Dendritic cell treated with granulocyte-macrophage colony-stimulating factor and Interleukin-4, amounts not matched to agents 40 ng/mL and 50 ng/mL, for 4 days (primary cell): ENCODE data around the gene HS3ST6.
"Not testable (repeated sequence)": the region's sequence is repeated elsewhere in the genome, so short reads cannot be mapped to it uniquely, and the experiment has no call there.

Experiments
- H3K27ac Mint-ChIP-seq: one replicate; pipeline ENCODE4 v1.8.0; 2022; ENCODE audit warnings: mild to moderate bottlenecking, mixed read lengths
- H3K27me3 Mint-ChIP-seq: one replicate; pipeline ENCODE4 v1.8.0; 2022; ENCODE audit warnings: mild to moderate bottlenecking, mixed read lengths
- H3K36me3 Mint-ChIP-seq: one replicate; pipeline ENCODE4 v1.8.0; 2022; ENCODE audit warnings: low read depth, mixed read lengths
- H3K4me1 Mint-ChIP-seq: one replicate; pipeline ENCODE4 v1.8.0; 2022; ENCODE audit warnings: low read depth, mixed read lengths
- H3K4me3 Mint-ChIP-seq: one replicate; pipeline ENCODE4 v1.8.0; 2022; ENCODE audit warnings: mild to moderate bottlenecking, moderate library complexity, mixed read lengths
- H3K9me3 Mint-ChIP-seq: one replicate; pipeline ENCODE4 v1.8.0; 2022; ENCODE audit warnings: mixed read lengths
- intact Hi-C: fragments of 100-400 bp; cut with micrococcal nuclease; formaldehyde crosslinking; loops from one replicate; pipeline ENCODE4 v1.15.0; 2022

HS3ST6 gene

DNA sequence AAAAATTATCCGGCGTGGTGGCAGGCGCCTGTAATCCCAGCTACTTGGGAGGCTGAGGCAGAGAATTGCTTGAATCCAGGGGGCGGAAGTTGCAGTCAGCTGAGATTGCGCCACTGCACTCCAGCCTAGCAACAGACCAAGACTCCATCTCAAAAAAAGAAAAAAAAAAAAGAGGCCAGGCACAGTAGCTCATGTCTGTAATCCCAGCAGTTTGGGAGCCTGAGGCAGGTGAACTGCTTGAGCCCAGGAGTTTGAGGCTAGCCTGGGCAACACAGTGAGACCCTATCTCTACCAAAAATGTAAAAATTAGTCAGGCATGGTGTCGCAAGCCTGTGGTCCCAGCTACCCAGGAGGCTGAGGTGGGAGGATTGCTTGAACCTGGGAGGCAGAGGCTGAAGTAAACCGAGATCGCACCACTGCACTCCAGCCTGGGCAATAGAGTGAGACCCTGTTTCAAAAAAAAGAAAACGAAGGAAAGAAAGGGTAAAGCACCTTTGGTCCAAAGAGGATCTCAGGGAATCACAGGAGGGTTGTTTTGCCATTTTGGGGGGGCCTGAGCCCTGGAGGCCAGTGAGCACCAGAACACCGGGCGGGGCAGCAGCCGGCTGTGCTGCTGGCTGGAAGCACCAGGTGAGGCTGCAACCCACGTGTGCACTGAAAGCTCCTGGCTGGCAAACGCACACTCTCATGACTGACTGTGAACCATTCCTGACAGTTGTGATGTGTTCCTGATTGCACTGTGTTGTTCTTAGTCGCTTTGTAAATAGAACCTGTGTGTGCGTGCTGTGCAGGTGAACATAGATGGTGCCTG is 18.4 kb downstream of the HS3ST6 start:
- H3K4me3 Mint-ChIP-seq, result no peak overlapping the region
- intact Hi-C loops, result no loop called here
- H3K9me3 Mint-ChIP-seq, result no peaks in the 10 kb centered on the region
- H3K4me1 Mint-ChIP-seq, result no peaks in the 10 kb centered on the region
- peaks cover 27% of the 10 kb centered on the region for H3K27me3 Mint-ChIP-seq
- no peaks in the 10 kb centered on the region for H3K36me3 Mint-ChIP-seq
- no peak overlapping the region for H3K27ac Mint-ChIP-seq

DNA sequence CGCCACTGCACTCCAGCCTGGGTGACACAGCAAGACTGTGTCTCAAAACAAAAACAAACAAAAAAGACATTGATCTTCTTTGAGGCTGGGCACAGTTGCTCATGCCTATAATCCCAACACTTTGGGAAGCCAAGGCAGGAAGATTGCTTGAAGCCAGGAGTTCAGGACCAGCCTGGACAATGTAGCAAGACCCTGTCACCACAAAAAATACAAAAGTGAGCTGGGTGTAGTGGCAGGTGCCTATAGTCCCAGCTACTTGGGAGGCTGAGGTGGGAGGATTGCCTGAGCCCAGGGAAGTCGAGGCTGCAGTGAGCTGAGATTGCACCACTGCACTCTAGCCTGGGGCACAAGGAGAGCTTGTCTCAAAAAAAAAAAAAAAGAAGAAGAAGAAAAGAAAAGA is 20.5 kb downstream of the HS3ST6 start:
- H3K4me1 Mint-ChIP-seq, H3K36me3 Mint-ChIP-seq, intact Hi-C loops, H3K4me3 Mint-ChIP-seq, H3K27ac Mint-ChIP-seq, H3K9me3 Mint-ChIP-seq: not testable (repeated sequence)
- H3K27me3 Mint-ChIP-seq, result peaks cover 23% of the 10 kb centered on the region

GRCh38 chr16:1895949-1896675 is 22.1 kb downstream of the HS3ST6 start:
- Mint-ChIP-seq H3K9me3 (no peaks in the 10 kb centered on the region), H3K4me1 (no peaks in the 10 kb centered on the region), H3K27me3 (peaks cover 31% of the 10 kb centered on the region), H3K27ac (no peak overlapping the region), H3K36me3 (no peaks in the 10 kb centered on the region), H3K4me3 (no peak overlapping the region)
- intact Hi-C loops, result no loop called here

GRCh38 chr16:1895068-1895467 is 23.1 kb downstream of the HS3ST6 start:
- Mint-ChIP-seq H3K27ac (no peak overlapping the region), H3K4me3 (no peak overlapping the region), H3K4me1 (no peaks in the 10 kb centered on the region), H3K36me3 (no peaks in the 10 kb centered on the region), H3K9me3 (no peaks in the 10 kb centered on the region), H3K27me3 (peaks cover 38% of the 10 kb centered on the region)
- intact Hi-C loops, result no loop called here

- Mint-ChIP-seq H3K27me3 (peaks cover 35% of the 10 kb centered on the region), H3K4me3 (no peak overlapping the region), H3K27ac (no peak overlapping the region), H3K4me1 (no peaks in the 10 kb centered on the region), H3K9me3 (no peaks in the 10 kb centered on the region), H3K36me3 (no peaks in the 10 kb centered on the region)
- intact Hi-C loops, result no loop called here
Observed at GRCh38 chr16:1890708-1891050, 27.5 kb downstream of the HS3ST6 start.

DNA sequence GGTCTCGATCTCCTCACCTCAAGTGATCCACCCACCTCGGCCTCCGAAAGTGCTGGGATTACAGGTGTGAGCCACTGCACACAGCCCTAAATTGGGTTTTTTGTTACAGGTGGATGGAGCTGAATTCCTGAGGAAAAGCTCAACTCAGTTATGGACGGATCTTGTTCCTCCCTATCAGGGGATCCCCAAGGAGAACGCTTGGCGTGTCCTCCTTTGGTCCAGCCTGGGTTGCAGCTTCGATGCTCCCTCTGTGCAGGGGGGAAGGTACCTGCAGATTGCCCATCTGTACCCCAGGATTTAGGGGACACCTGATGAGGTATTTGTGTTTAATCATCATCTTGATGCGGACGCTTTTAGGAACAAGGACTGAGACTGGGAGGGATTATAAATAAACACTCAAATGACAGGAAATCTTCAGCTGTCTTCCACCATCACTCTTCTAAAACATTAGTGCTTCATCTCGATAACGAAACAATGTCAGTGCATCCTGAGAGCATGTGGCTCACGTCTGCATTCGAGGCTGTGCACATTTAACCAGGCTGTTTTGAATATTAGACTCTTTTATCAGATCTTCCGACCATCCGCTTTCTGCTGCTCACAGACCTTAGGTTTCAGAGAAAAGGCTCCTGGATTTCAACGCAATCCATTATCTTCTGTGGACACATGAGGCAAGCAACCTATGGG is 28.0 kb downstream of the HS3ST6 start:
- intact Hi-C loops, result no loop called here
- no peaks in the 10 kb centered on the region for H3K4me1 Mint-ChIP-seq
- H3K27ac Mint-ChIP-seq, result no peak overlapping the region
- no peaks in the 10 kb centered on the region for H3K36me3 Mint-ChIP-seq
- no peaks in the 10 kb centered on the region for H3K9me3 Mint-ChIP-seq
- peaks cover 36% of the 10 kb centered on the region for H3K27me3 Mint-ChIP-seq
- no peak overlapping the region for H3K4me3 Mint-ChIP-seq

DNA sequence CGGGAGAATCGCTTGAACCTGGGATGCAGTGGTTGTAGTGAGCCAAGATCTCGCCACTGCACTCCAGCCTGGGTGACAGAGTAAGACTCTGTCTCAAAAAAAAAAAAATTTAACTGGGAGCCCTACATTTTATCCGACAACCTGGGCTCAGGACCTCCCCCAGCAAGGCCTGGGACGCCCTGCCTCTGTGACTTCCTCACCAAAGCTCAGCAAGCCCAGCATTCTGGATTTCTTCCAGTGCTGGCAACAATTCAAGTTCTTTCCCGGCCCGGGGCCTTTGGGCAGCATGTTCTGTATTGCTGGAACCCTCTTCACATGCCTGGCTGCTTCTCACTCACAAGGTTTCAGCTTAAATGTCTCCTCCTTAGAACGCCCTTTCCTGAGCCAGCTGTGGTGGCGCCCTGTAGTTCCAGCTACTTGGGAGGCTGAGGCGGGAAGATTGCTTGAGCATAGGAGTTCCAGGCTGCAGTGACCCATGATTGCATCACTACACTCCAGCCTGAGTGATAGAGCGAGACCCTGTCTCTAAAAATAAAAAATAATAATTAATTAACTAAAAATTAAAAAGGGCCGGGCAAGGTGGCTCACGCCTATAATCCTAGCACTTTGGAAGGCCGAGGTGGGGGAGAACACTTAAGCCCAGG is 30.4 kb downstream of the HS3ST6 start:
- H3K27me3 Mint-ChIP-seq, result peaks cover 39% of the 10 kb centered on the region
- H3K4me1 Mint-ChIP-seq, result no peaks in the 10 kb centered on the region
- no peaks in the 10 kb centered on the region for H3K9me3 Mint-ChIP-seq
- H3K4me3 Mint-ChIP-seq, result no peak overlapping the region
- no peaks in the 10 kb centered on the region for H3K36me3 Mint-ChIP-seq
- no peak overlapping the region for H3K27ac Mint-ChIP-seq
- intact Hi-C loops, result no loop called here

DNA sequence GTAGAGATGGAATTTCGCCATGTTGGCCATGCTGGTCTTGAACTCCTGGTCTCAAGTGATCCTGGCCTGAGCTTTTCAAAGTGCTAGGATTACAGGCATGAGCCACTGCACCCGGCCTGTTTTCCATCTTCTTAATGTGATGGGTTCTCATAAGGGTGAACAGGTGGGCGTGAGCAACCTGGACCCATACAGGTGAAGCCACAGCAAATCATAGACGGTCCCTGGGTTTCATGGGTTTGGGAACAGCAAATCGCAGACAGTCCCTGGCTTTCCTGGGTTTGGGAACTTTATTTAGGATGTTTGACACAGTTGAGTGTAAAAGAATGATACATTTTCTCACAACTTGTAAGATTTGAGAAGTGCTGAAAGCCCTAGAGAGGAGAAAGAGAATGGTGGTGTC is 33.3 kb downstream of the HS3ST6 start:
- no peaks in the 10 kb centered on the region for H3K4me1 Mint-ChIP-seq
- peaks cover 21% of the 10 kb centered on the region for H3K27me3 Mint-ChIP-seq
- H3K36me3 Mint-ChIP-seq, result no peaks in the 10 kb centered on the region
- no peaks in the 10 kb centered on the region for H3K9me3 Mint-ChIP-seq
- H3K27ac Mint-ChIP-seq, result no peak overlapping the region
- H3K4me3 Mint-ChIP-seq, result no peak overlapping the region
- intact Hi-C loops, result no loop called here

DNA sequence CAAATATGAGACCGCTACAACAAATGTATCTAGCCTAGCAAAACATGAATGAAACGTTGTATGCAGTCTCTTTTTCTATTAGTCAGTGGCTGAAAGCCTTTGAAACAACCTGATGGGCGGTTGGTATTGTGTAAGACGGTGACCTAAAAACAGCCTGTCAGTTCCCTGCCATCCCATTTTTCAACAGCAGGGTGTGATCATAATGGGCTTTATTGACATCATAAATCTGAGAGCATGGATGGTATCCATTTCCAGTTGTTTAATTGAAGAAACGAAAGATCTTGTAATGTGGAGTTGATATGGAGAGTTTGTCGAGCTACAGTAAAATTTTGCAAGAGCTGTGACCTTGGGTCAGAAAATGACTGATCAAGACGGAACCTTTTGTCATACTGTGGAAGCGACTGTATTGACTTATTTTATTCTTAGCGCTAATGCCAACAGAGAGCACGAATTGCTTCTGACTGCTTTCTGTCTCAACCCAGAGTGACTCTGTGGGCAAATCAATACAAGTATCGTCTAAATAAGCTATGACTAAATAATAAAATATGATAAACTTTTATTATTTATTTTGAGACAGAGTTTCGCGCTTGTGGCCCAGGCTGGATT is 34.0 kb downstream of the HS3ST6 start:
- H3K4me3 Mint-ChIP-seq, result no peak overlapping the region
- H3K27ac Mint-ChIP-seq, result no peak overlapping the region
- H3K4me1 Mint-ChIP-seq, result no peaks in the 10 kb centered on the region

DNA sequence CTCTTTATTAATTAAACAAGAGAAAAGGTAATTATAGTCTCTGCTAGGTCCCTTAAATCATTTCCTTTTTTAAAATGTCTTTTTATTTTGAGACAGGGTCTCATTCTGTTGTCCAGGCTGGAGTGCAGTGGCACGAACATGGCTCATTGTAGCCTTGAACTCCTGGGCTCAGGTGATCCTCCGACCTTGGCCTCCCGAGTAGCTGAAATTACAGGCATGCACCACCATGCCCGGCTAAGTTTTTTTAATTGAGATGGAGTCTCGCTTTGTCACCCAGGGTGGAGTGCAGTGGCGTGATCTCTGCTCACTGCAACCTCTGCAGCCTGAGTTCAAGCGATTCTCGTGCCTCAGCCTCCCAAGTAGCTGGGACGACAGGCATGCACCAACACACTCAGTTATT is 37.0 kb downstream of the HS3ST6 start:
- H3K4me1 Mint-ChIP-seq, H3K36me3 Mint-ChIP-seq, intact Hi-C loops, H3K27ac Mint-ChIP-seq, H3K4me3 Mint-ChIP-seq, H3K9me3 Mint-ChIP-seq: not testable (repeated sequence)
- H3K27me3 Mint-ChIP-seq, result peaks cover 32% of the 10 kb centered on the region

More for the DNA sequence above, 34.0 kb downstream of the HS3ST6 start:
- intact Hi-C loops, result no loop called here
- H3K36me3 Mint-ChIP-seq, result no peaks in the 10 kb centered on the region
- no peaks in the 10 kb centered on the region for H3K9me3 Mint-ChIP-seq
- H3K27me3 Mint-ChIP-seq, result peaks cover 17% of the 10 kb centered on the region

DNA sequence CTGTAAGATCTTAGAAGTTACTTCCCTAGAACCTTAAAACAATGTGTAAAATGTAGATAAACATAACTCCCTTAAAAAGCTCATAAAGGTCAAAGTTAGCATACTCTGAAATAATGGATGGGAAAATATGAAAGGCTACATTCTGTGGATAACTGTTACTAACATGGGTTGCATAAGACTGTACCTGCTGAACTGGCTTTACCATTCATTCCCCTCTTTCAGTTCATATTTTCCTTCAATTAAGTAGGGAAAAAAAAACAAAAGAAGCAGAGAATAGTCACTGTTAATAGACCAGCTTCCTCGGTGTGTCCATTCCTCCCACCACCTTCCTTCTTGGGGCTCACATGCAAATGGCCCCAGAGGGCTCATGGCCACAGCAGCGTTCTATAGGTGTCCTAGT is 38.7 kb downstream of the HS3ST6 start:
- no peaks in the 10 kb centered on the region for H3K4me1 Mint-ChIP-seq
- no peaks in the 10 kb centered on the region for H3K9me3 Mint-ChIP-seq
- no peaks in the 10 kb centered on the region for H3K36me3 Mint-ChIP-seq
- H3K27ac Mint-ChIP-seq, result no peak overlapping the region
- peaks cover 37% of the 10 kb centered on the region for H3K27me3 Mint-ChIP-seq
- H3K4me3 Mint-ChIP-seq, result no peak overlapping the region
- intact Hi-C loops, result no loop called here

GRCh38 chr16:1878256-1878655 is 40.0 kb downstream of the HS3ST6 start:
- intact Hi-C loops, result no loop called here
- H3K4me1 Mint-ChIP-seq, result no peaks in the 10 kb centered on the region
- H3K27me3 Mint-ChIP-seq, result peaks cover 43% of the 10 kb centered on the region
- H3K36me3 Mint-ChIP-seq, result no peaks in the 10 kb centered on the region
- no peak overlapping the region for H3K27ac Mint-ChIP-seq
- no peak overlapping the region for H3K4me3 Mint-ChIP-seq
- H3K9me3 Mint-ChIP-seq, result no peaks in the 10 kb centered on the region

- Mint-ChIP-seq H3K36me3 (no peaks in the 10 kb centered on the region), H3K4me3 (no peak overlapping the region), H3K4me1 (no peaks in the 10 kb centered on the region), H3K27ac (no peak overlapping the region), H3K27me3 (peaks cover 47% of the 10 kb centered on the region), H3K9me3 (no peaks in the 10 kb centered on the region)
- intact Hi-C loops, result no loop called here
Observed at GRCh38 chr16:1877804-1878203, 40.4 kb downstream of the HS3ST6 start.

- no peak overlapping the region for H3K4me3 Mint-ChIP-seq
- H3K9me3 Mint-ChIP-seq, result no peaks in the 10 kb centered on the region
- peaks cover 53% of the 10 kb centered on the region for H3K27me3 Mint-ChIP-seq
- H3K4me1 Mint-ChIP-seq, result peaks cover 5% of the 10 kb centered on the region
- intact Hi-C loops, result no loop called here
- no peak overlapping the region for H3K27ac Mint-ChIP-seq
- peaks cover 4% of the 10 kb centered on the region for H3K36me3 Mint-ChIP-seq
Observed at GRCh38 chr16:1877089-1877488, 41.1 kb downstream of the HS3ST6 start.
